Kidney epithelial cell (primary cell): ENCODE results near the gene DSCAM. TPM values are rescaled to one million over a fixed set of nuclear protein-coding genes. Genes with fewer than 3 reads are reported as not detected.

Experiments used
- DNase-seq: peaks from one replicate; pipeline ENCODE4 v3.0.0-alpha.2; 2010; ENCODE audit warnings: low read depth
- H3K27me3 ChIP-seq: 2 replicates; pipeline ENCODE4 v1.6.0; 2011; ENCODE audit warnings: low read length; ENCODE audit not compliant: control insufficient read depth, insufficient read depth
- H3K36me3 ChIP-seq: 2 replicates; pipeline ENCODE4 v1.5.1; 2011; ENCODE audit warnings: low read length; ENCODE audit not compliant: control insufficient read depth, insufficient read depth
- H3K4me3 ChIP-seq: 2 replicates; pipeline ENCODE4 v1.5.1; 2011; ENCODE audit warnings: low read depth, mild to moderate bottlenecking, control low read depth, low read length
- CTCF ChIP-seq: IDR thresholded peaks from 2 replicates; pipeline ENCODE4 v1.5.1; 2011; ENCODE audit warnings: mild to moderate bottlenecking, moderate library complexity, low read length, control low read depth, inconsistent platforms; ENCODE audit not compliant: insufficient read depth, poor library complexity, severe bottlenecking
- total RNA-seq: library from RNA; depleted of rRNA; stranded (reverse); fragments of >200 nt; gene quantifications from 2 replicates; pipeline ENCODE4 v1.2.3, GENCODE V29; 2015

DSCAM gene
- total RNA-seq, 1 donor from 2014 or later = 0.21 TPM

GRCh38 chr21:40797891-40798290, 49.1 kb downstream of the DSCAM start:
- H3K27me3 ChIP-seq = no peaks in the 10 kb centered on the region
- TF ChIP-seq CTCF = no peak
- DNase-seq = no peak
- no peak overlapping the region for H3K4me3 ChIP-seq
- no peaks in the 10 kb centered on the region for H3K36me3 ChIP-seq

DNA sequence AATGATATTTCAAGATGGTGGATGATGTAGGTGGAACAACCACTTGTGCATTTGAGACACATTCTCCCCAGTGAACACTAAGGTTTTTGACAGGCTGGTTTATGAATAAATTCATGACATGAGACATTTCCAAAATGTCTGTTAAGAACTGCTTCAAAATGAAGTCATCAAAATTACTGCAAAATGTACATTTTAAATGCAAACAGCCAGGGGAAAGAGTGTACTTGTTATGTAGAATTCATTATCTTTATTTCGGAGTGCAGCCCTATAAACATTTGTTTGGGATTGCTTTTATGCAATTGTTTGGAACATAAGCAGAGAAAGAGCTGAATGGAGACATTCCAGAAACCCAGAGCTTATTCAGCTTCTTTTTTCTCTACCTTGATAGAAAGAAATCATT, 49.5 kb downstream of the DSCAM start:
- Histone ChIP-seq H3K4me3 (no peak overlapping the region), H3K36me3 (no peaks in the 10 kb centered on the region), H3K27me3 (no peaks in the 10 kb centered on the region)
- TF ChIP-seq CTCF = no peak
- DNase-seq = no peak

- no peak for DNase-seq
- no peak overlapping the region for H3K4me3 ChIP-seq
- TF ChIP-seq CTCF = no peak
- H3K36me3 ChIP-seq = no peaks in the 10 kb centered on the region
- no peaks in the 10 kb centered on the region for H3K27me3 ChIP-seq
Measured at GRCh38 chr21:40796464-40796863, 50.5 kb downstream of the DSCAM start.

DNA sequence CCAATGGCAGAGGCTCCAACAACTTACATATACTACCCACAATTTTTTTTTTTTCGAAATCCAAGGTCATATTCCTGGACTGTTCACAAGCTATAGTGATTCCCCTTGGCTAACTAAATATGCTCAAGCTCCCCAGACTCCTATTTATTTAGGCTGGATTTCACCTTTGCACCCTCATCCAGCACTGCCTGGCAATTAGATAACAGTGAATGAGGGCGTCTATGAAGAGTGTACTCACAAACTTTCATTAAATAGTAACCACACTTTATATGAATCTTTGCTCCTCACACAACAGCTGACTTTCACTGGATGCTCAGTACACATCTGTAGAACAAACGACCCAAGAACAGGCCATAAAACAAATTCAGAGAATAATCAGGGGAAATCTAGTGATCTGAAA, 51.6 kb downstream of the DSCAM start:
- Histone ChIP-seq H3K27me3 (no peaks in the 10 kb centered on the region), H3K36me3 (no peaks in the 10 kb centered on the region), H3K4me3 (no peak overlapping the region)
- no peak for DNase-seq
- TF ChIP-seq CTCF = no peak

GRCh38 chr21:40792691-40793456, 54.1 kb downstream of the DSCAM start:
- Histone ChIP-seq H3K36me3 (no peaks in the 10 kb centered on the region), H3K4me3 (no peak overlapping the region), H3K27me3 (no peaks in the 10 kb centered on the region)
- TF ChIP-seq CTCF = no peak
- no peak for DNase-seq

DNA sequence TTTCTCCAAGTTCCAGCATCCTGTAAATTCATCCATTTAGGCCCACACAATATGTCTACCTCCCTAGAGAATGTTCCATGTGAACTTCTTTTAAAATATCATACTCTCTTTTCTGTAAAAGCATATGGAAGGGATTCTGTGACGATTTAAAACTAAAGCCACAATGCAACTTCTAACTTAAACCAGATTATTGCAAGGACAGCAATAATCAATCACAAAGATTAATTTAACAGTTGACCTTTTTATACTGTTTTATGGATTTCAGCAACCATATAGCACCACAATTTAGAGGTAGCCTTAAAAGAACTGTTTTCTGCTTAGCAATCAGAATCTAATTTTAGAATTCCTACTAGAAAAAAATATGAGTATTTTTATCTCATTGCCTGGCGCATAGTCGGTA, 58.3 kb downstream of the DSCAM start:
- no peaks in the 10 kb centered on the region for H3K36me3 ChIP-seq
- no peak for TF ChIP-seq CTCF
- no peaks in the 10 kb centered on the region for H3K27me3 ChIP-seq
- no peak for DNase-seq
- no peak overlapping the region for H3K4me3 ChIP-seq
